Heart right ventricle (tissue), 16 donors: ENCODE measurements around the gene OTOP1. TPM values are rescaled to one million over a fixed set of nuclear protein-coding genes. Genes with fewer than 3 reads are reported as not detected.
"Not testable (repeated sequence)": the region's sequence is repeated elsewhere in the genome, so short reads cannot be mapped to it uniquely, and the experiment has no call there.

Experiments used
- ATAC-seq, 8 donors: fragments of 200-7000 bp; cut with Tn5 transposase; one replicate each; pipeline ENCODE4 v1.9.1; 2020; ENCODE audit warnings: mild to moderate bottlenecking in 8 of 8, moderate library complexity in 8 of 8, moderate number of reproducible peaks in 1 of 8
- DNase-seq, 2 donors: peaks; one replicate each; pipeline ENCODE4 v3.0.0-alpha.2; 2020
- H3K27ac ChIP-seq, 10 donors: fragments of 200-600 bp; sonication (generic) in 2 of 10; one replicate each; pipeline versions ENCODE4 v1.5.0 to v1.8.0; 2020 to 2022; ENCODE audit warnings: mild to moderate bottlenecking in 3 of 10
- H3K27me3 ChIP-seq, 7 donors: fragments of 200-600 bp; one replicate each; pipeline ENCODE4 v1.8.0; 2021 to 2022; ENCODE audit warnings: mild to moderate bottlenecking in 2 of 7
- H3K36me3 ChIP-seq, 9 donors: fragments of 200-600 bp; sonication (generic) in 1 of 9; one replicate each; pipeline versions ENCODE4 v1.5.0 to v1.8.0; 2020 to 2022; ENCODE audit warnings: mild to moderate bottlenecking in 2 of 9
- H3K4me1 ChIP-seq, 9 donors: fragments of 200-600 bp; sonication (generic) in 1 of 9; one replicate each; pipeline versions ENCODE4 v1.5.0 to v1.8.0; 2020 to 2022; ENCODE audit warnings: mild to moderate bottlenecking in 4 of 9
- H3K4me3 ChIP-seq, 10 donors: fragments of 200-600 bp; sonication (generic) in 2 of 10; one replicate each; pipeline versions ENCODE4 v1.5.0 to v1.8.0; 2020 to 2022; ENCODE audit warnings: mild to moderate bottlenecking in 7 of 10, moderate library complexity in 2 of 10
- H3K9me3 ChIP-seq, 11 donors: fragments of 200-600 bp in 10 of 11; sonication (generic) in 2 of 11; one replicate each; pipeline versions ENCODE4 v1.5.0 to v1.8.0; 2013 to 2022; ENCODE audit warnings: mild to moderate bottlenecking in 2 of 11, control low read depth in 1 of 11, moderate library complexity in 1 of 11
- CTCF ChIP-seq, 9 donors: fragments of 200-600 bp; sonication (generic) in 2 of 9; IDR thresholded peaks; one replicate each; pipeline versions ENCODE4 v1.5.0 to v1.8.0; 2021 to 2022; ENCODE audit warnings: antibody characterized with exemption in 9 of 9, mild to moderate bottlenecking in 5 of 9, moderate library complexity in 1 of 9
- WGBS, 2 donors: extraction: QIAGEN DNeasy Blood & Tissue Kit; methylation state at CpG; one replicate each; pipeline ENCODE4 v1.1.7; 2013; ENCODE audit warnings: inconsistent platforms in 1 of 2; 5-methylcytosine and 5-hydroxymethylcytosine counted together
- intact Hi-C, 10 donors: fragments of 100-400 bp; cut with DNase I; formaldehyde crosslinking; loops; one replicate each; pipeline versions ENCODE4 v1.11.1 to v1.14.2; 2022
- polyA plus RNA-seq, 2 donors: library from polyadenylated mRNA; stranded (reverse); fragments of 200-250 nt; gene quantifications; one replicate each; pipeline ENCODE4 v1.2.3, GENCODE V29; 2013
- total RNA-seq, 10 donors: library from RNA; stranded (reverse); fragmentation: NEBNext Ultra II Directional in 3 of 10; extraction: Animal tissue kit (Norgen Biotek cat#: 25700) in 3 of 10; gene quantifications; one replicate each; pipeline versions ENCODE4 v1.2.1 to v1.2.4, GENCODE V29; 2021 to 2023
- donor health status: Arrhythmogenic right ventricular cardiomyopathy.
- donor health status: ischemic (EF 13 %, LVEDD 7.1; RV severe dilation, severe dysfunction).
- donor health status: healthy with polysubstance abuse.
- donor health status: DM: no; HTN: yes; CAD: no.
- donor health status: DM: no; HTN: no; CAD: no.
- donor health status: ischemic (EF 25% LVEDD 6.9; RV normal size, moderate dysfunction).
- donor health status: ischemic (EF 25% LVEDD 5.7; RV mildly dilated, moderate dysfunction).
- donor health status: healthy.
- donor health status: DM: yes; HTN: yes; CAD: no.
- donor health status: Ischemic cardiomyopathy.
- donor health status: ischemic (EF 35%, LVEDD 5.7; RV mildly dilated, moderate dysfunction).
- donor health status: nonischemic (EF 11% LVEDD 7.7; RV severe dilation, severe dysfunction).
- donor health status: DM: yes; HTN: yes; CAD: no.
- donor health status: PGD.
- donor health status: ischemic (EF 29% LVEDD 5.4; RV normal size, mild dysfunction).
- donor health status: nonischemic (EF 23%, LVEDD 6.1; RV moderate dilation, normal function).

Gene OTOP1
- total and polyA plus RNA-seq, 12 donors: not detected

GRCh38 chr4:4162186-4162585, 64.5 kb downstream of the OTOP1 start:
- intact Hi-C loops, H3K4me3 ChIP-seq, H3K36me3 ChIP-seq, H3K4me1 ChIP-seq, DNase-seq, H3K9me3 ChIP-seq, ATAC-seq, H3K27ac ChIP-seq: not testable (repeated sequence)
- H3K27me3 ChIP-seq: peaks cover 0 to 29% (median 0%) of the 10 kb centered on the region in 7 donors
- 54 to 61% methylated on average over 7 of the region's 7 CpGs for WGBS, 2 donors

- H3K36me3 ChIP-seq, ATAC-seq, H3K9me3 ChIP-seq, H3K27ac ChIP-seq, H3K4me1 ChIP-seq, intact Hi-C loops, H3K4me3 ChIP-seq, DNase-seq: not testable (repeated sequence)
- peaks cover 0 to 26% (median 0%) of the 10 kb centered on the region in 7 donors for H3K27me3 ChIP-seq
- 75% methylated on average over 17 of the region's 17 CpGs for WGBS, 2 donors
Measured at GRCh38 chr4:4160956-4161665, 65.6 kb downstream of the OTOP1 start.

GRCh38 chr4:4145622-4146021, 81.1 kb downstream of the OTOP1 start:
- H3K4me3 ChIP-seq, H3K4me1 ChIP-seq, H3K27ac ChIP-seq, intact Hi-C loops, H3K9me3 ChIP-seq, H3K36me3 ChIP-seq, ATAC-seq: not testable (repeated sequence)
- peak in 7 of 9 donors; percentile 11 to 61 (median 39) for TF ChIP-seq CTCF (IDR thresholded peaks at IDR 0.05)
- H3K27me3 ChIP-seq: peaks cover 0 to 65% (median 5%) of the 10 kb centered on the region in 7 donors
- WGBS, 2 donors: 2 to 3% methylated on average over 5 of the region's 8 CpGs
- peak in 1 of 2 donors; percentile 18 for DNase-seq

- H3K9me3 ChIP-seq, DNase-seq, H3K4me1 ChIP-seq, H3K27ac ChIP-seq, intact Hi-C loops, ATAC-seq, H3K36me3 ChIP-seq: not testable (repeated sequence)
- Histone ChIP-seq H3K27me3 (peaks cover 0 to 60% (median 5%) of the 10 kb centered on the region in 7 donors), H3K4me3 (peak overlapping the region in 1 of 10 donors; percentile 18)
- WGBS, 2 donors: 1 to 2% methylated on average over 33 of the region's 47 CpGs
Measured at GRCh38 chr4:4143376-4143775, 83.4 kb downstream of the OTOP1 start.

- H3K36me3 ChIP-seq, H3K27ac ChIP-seq, ATAC-seq, H3K9me3 ChIP-seq, intact Hi-C loops, DNase-seq, H3K4me1 ChIP-seq, H3K4me3 ChIP-seq: not testable (repeated sequence)
- H3K27me3 ChIP-seq: peaks cover 0 to 53% (median 5%) of the 10 kb centered on the region in 7 donors
- WGBS, 2 donors: 3 to 11% methylated on average over 23 to 24 of the region's 25 CpGs
Measured at GRCh38 chr4:4142679-4143078, 84.0 kb downstream of the OTOP1 start.

- H3K4me3 ChIP-seq, H3K9me3 ChIP-seq, H3K4me1 ChIP-seq, intact Hi-C loops, ATAC-seq, H3K36me3 ChIP-seq, DNase-seq, H3K27ac ChIP-seq: not testable (repeated sequence)
- 77 to 89% methylated on average over 11 of the region's 11 CpGs for WGBS, 2 donors
- H3K27me3 ChIP-seq: peaks cover 0 to 42% (median 5%) of the 10 kb centered on the region in 7 donors
Measured at GRCh38 chr4:4141186-4141585, 85.5 kb downstream of the OTOP1 start.

Other genes with a start within 250 kb of the OTOP1 start
- gene TMEM128, start 21.3 kb upstream of the OTOP1 start, total RNA-seq: 10 to 100 TPM in 8 of 10 donors, 1 to 10 TPM in 2; 8.3 to 13.1 (median 10.6) TPM
- 10 to 100 TPM; 13.5 to 18.2 TPM for gene TMEM128, start 21.3 kb upstream of the OTOP1 start, polyA plus RNA-seq
- gene LYAR, start 63.2 kb upstream of the OTOP1 start, total RNA-seq: 10 to 100 TPM in 8 of 10 donors, 1 to 10 TPM in 2; 7.6 to 16.2 (median 11.6) TPM
- gene LYAR, start 63.2 kb upstream of the OTOP1 start, polyA plus RNA-seq: 10 to 100 TPM; 13.3 to 20.6 TPM
- gene ZBTB49, start 63.3 kb upstream of the OTOP1 start, total RNA-seq: 1 to 10 TPM; 2.1 to 6.0 (median 4.6) TPM
- gene ZBTB49, start 63.3 kb upstream of the OTOP1 start, polyA plus RNA-seq: 1 to 10 TPM; 2.1 TPM
- gene NSG1, start 160.2 kb upstream of the OTOP1 start, total RNA-seq: 10 to 100 TPM in 1 of 10 donors, 1 to 10 TPM in 9; 1.4 to 10.5 (median 4.1) TPM
- gene NSG1, start 160.2 kb upstream of the OTOP1 start, polyA plus RNA-seq: 1 to 10 TPM; 1.5 to 1.6 TPM